Measurements from ENCODE around the gene AFF3. TPM values are rescaled to one million over a fixed set of nuclear protein-coding genes. Genes with fewer than 3 reads are reported as not detected.

Gene AFF3
- total RNA-seq, 5 donors from 2014 or later (not counting 1 experiment from before 2014, with no cell fraction given) = 9.9 to 23.5 (median 11.5) TPM

- Histone ChIP-seq H3K27ac (ENCODE audit: low read length) (no peak overlapping the region), H3K27me3 (replicated peaks in 1 of 2; ENCODE audit: control insufficient read depth in 2 of 2, extremely low read depth in 1 of 2, insufficient read depth in 2 of 2, low read length in 1 of 2) (peaks cover 0 to 2% of the 10 kb centered on the region in 2 experiments), H3K4me1 (ENCODE audit: control insufficient read depth in 1 of 2, extremely low read depth in 1 of 2, insufficient read depth in 2 of 2, low read length in 2 of 2) (peaks cover 28 to 49% of the 10 kb centered on the region in 2 experiments), H3K4me3 (ENCODE audit: control insufficient read depth in 1 of 2, extremely low read depth in 1 of 2, low read length in 1 of 2) (peak overlapping the region in 1 of 2 donors; percentile 19), H3K9me3 (no peaks in the 10 kb centered on the region), H3K36me3 (ENCODE audit: control insufficient read depth in 2 of 2, extremely low read depth in 1 of 2, insufficient read depth in 1 of 2, low read length in 1 of 2) (peaks cover 0 to 2% of the 10 kb centered on the region in 2 donors)
- DNase-seq = peak in 2 of 35 experiments; percentile 7 to 30
- Mint-ChIP-seq H3K4me1 (peaks cover 54 to 70% (median 67%) of the 10 kb centered on the region in 3 donors), H3K27ac (peak overlapping the region; percentile 12 to 65), H3K36me3 (peaks cover 2% of the 10 kb centered on the region), H3K27me3 (no peaks in the 10 kb centered on the region), H3K9me3 (peaks cover 0 to 10% (median 0%) of the 10 kb centered on the region in 3 donors), H3K4me3 (peak overlapping the region; percentile 2 to 91 (median 91))
- CTCF ChIA-PET = interaction anchor here in 1 of 2 donors (0.6 kb wide), 1 partner anchor 106 kb away, joined by 4 read pairs; no protein-coding TSS in a partner anchor
- POLR2A ChIA-PET = no interaction called here
- WGBS (ENCODE audit: insufficient coverage) = no CpG with 5 or more reads among the region's 3 CpGs
- peak in 2 of 4 experiments; percentile 13 to 56 for ATAC-seq (replicated peaks in 1 of 4)
These were observed 1.8 kb downstream of the AFF3 start for GRCh38 chr2:100140582-100140981.

GRCh38 chr2:100137866-100138570 is 4.4 kb downstream of the AFF3 start:
- Mint-ChIP-seq H3K27me3 (no peaks in the 10 kb centered on the region), H3K36me3 (peaks cover 2% of the 10 kb centered on the region), H3K4me1 (peaks cover 49 to 58% (median 51%) of the 10 kb centered on the region in 3 donors), H3K9me3 (no peaks in the 10 kb centered on the region), H3K4me3 (peak overlapping the region in 1 of 3 donors; percentile 41), H3K27ac (peak overlapping the region in 1 of 2 donors; percentile 7)
- ChIA-PET POLR2A (no interaction called here), CTCF (no interaction called here)
- WGBS (ENCODE audit: insufficient coverage) = no CpG with 5 or more reads among the region's 5 CpGs
- Histone ChIP-seq H3K4me1 (ENCODE audit: control insufficient read depth in 1 of 2, extremely low read depth in 1 of 2, insufficient read depth in 2 of 2, low read length in 2 of 2) (peaks cover 28 to 51% of the 10 kb centered on the region in 2 experiments), H3K27me3 (replicated peaks in 1 of 2; ENCODE audit: control insufficient read depth in 2 of 2, extremely low read depth in 1 of 2, insufficient read depth in 2 of 2, low read length in 1 of 2) (peaks cover 0 to 5% of the 10 kb centered on the region in 2 experiments), H3K27ac (ENCODE audit: low read length) (no peak overlapping the region), H3K4me3 (ENCODE audit: control insufficient read depth in 1 of 2, extremely low read depth in 1 of 2, low read length in 1 of 2) (no peak overlapping the region), H3K9me3 (no peaks in the 10 kb centered on the region), H3K36me3 (ENCODE audit: control insufficient read depth in 2 of 2, extremely low read depth in 1 of 2, insufficient read depth in 1 of 2, low read length in 1 of 2) (peaks cover 0 to 2% of the 10 kb centered on the region in 2 donors)
- ATAC-seq (replicated peaks in 1 of 4) (peak in 1 of 4 experiments; percentile 28), DNase-seq (peak in 1 of 35 experiments; percentile 5)

GRCh38 chr2:100137318-100137717 is 5.1 kb downstream of the AFF3 start:
- H3K27ac ChIP-seq (ENCODE audit: low read length) = no peak overlapping the region
- no peaks in the 10 kb centered on the region for H3K27me3 Mint-ChIP-seq
- H3K9me3 ChIP-seq = no peaks in the 10 kb centered on the region
- peaks cover 21 to 46% of the 10 kb centered on the region in 2 experiments for H3K4me1 ChIP-seq (ENCODE audit: control insufficient read depth in 1 of 2, extremely low read depth in 1 of 2, insufficient read depth in 2 of 2, low read length in 2 of 2)
- no peaks in the 10 kb centered on the region for H3K9me3 Mint-ChIP-seq
- H3K4me1 Mint-ChIP-seq = peaks cover 42 to 51% (median 45%) of the 10 kb centered on the region in 3 donors
- H3K36me3 ChIP-seq (ENCODE audit: control insufficient read depth in 2 of 2, extremely low read depth in 1 of 2, insufficient read depth in 1 of 2, low read length in 1 of 2) = peaks cover 0 to 2% of the 10 kb centered on the region in 2 donors
- no peak overlapping the region for H3K4me3 Mint-ChIP-seq
- POLR2A ChIA-PET = no interaction called here
- H3K4me3 ChIP-seq (ENCODE audit: control insufficient read depth in 1 of 2, extremely low read depth in 1 of 2, low read length in 1 of 2) = no peak overlapping the region
- no peak for DNase-seq
- ATAC-seq (replicated peaks in 1 of 4) = no peak
- peaks cover 2% of the 10 kb centered on the region for H3K36me3 Mint-ChIP-seq
- CTCF ChIA-PET = no interaction called here
- H3K27ac Mint-ChIP-seq = no peak overlapping the region
- peaks cover 0 to 5% of the 10 kb centered on the region in 2 experiments for H3K27me3 ChIP-seq (replicated peaks in 1 of 2; ENCODE audit: control insufficient read depth in 2 of 2, extremely low read depth in 1 of 2, insufficient read depth in 2 of 2, low read length in 1 of 2)
- no CpG with 5 or more reads among the region's 5 CpGs for WGBS (ENCODE audit: insufficient coverage)

- ChIA-PET CTCF (no interaction called here), POLR2A (no interaction called here)
- Mint-ChIP-seq H3K9me3 (no peaks in the 10 kb centered on the region), H3K4me1 (peaks cover 33 to 47% (median 38%) of the 10 kb centered on the region in 3 donors), H3K27me3 (no peaks in the 10 kb centered on the region), H3K4me3 (no peak overlapping the region), H3K27ac (no peak overlapping the region), H3K36me3 (peaks cover 2% of the 10 kb centered on the region)
- peaks cover 0 to 5% of the 10 kb centered on the region in 2 experiments for H3K27me3 ChIP-seq (replicated peaks in 1 of 2; ENCODE audit: control insufficient read depth in 2 of 2, extremely low read depth in 1 of 2, insufficient read depth in 2 of 2, low read length in 1 of 2)
- DNase-seq (no peak), ATAC-seq (replicated peaks in 1 of 4) (no peak)
- H3K4me3 ChIP-seq (ENCODE audit: control insufficient read depth in 1 of 2, extremely low read depth in 1 of 2, low read length in 1 of 2) = no peak overlapping the region
- peaks cover 16 to 40% of the 10 kb centered on the region in 2 experiments for H3K4me1 ChIP-seq (ENCODE audit: control insufficient read depth in 1 of 2, extremely low read depth in 1 of 2, insufficient read depth in 2 of 2, low read length in 2 of 2)
- WGBS (ENCODE audit: insufficient coverage) = no CpG with 5 or more reads among the region's 4 CpGs
- H3K9me3 ChIP-seq = no peaks in the 10 kb centered on the region
- H3K27ac ChIP-seq (ENCODE audit: low read length) = no peak overlapping the region
- peaks cover 0 to 2% of the 10 kb centered on the region in 2 donors for H3K36me3 ChIP-seq (ENCODE audit: control insufficient read depth in 2 of 2, extremely low read depth in 1 of 2, insufficient read depth in 1 of 2, low read length in 1 of 2)
These were observed 6.1 kb downstream of the AFF3 start for GRCh38 chr2:100136310-100136709.

GRCh38 chr2:100135415-100135814 is 7.0 kb downstream of the AFF3 start:
- CTCF ChIA-PET = no interaction called here
- H3K4me3 ChIP-seq (ENCODE audit: control insufficient read depth in 1 of 2, extremely low read depth in 1 of 2, low read length in 1 of 2) = no peak overlapping the region
- POLR2A ChIA-PET = no interaction called here
- no peak overlapping the region for H3K27ac Mint-ChIP-seq
- peaks cover 0 to 7% of the 10 kb centered on the region in 2 experiments for H3K27me3 ChIP-seq (replicated peaks in 1 of 2; ENCODE audit: control insufficient read depth in 2 of 2, extremely low read depth in 1 of 2, insufficient read depth in 2 of 2, low read length in 1 of 2)
- ATAC-seq (replicated peaks in 1 of 4) = no peak
- H3K4me1 Mint-ChIP-seq = peaks cover 25 to 38% (median 30%) of the 10 kb centered on the region in 3 donors
- H3K36me3 ChIP-seq (ENCODE audit: control insufficient read depth in 2 of 2, extremely low read depth in 1 of 2, insufficient read depth in 1 of 2, low read length in 1 of 2) = peaks cover 0 to 2% of the 10 kb centered on the region in 2 donors
- no peak overlapping the region for H3K27ac ChIP-seq (ENCODE audit: low read length)
- H3K27me3 Mint-ChIP-seq = no peaks in the 10 kb centered on the region
- H3K4me1 ChIP-seq (ENCODE audit: control insufficient read depth in 1 of 2, extremely low read depth in 1 of 2, insufficient read depth in 2 of 2, low read length in 2 of 2) = peaks cover 16 to 31% of the 10 kb centered on the region in 2 experiments
- no peak for DNase-seq
- no peaks in the 10 kb centered on the region for H3K9me3 ChIP-seq
- H3K4me3 Mint-ChIP-seq = no peak overlapping the region
- peaks cover under 1% of the 10 kb centered on the region for H3K36me3 Mint-ChIP-seq
- H3K9me3 Mint-ChIP-seq = no peaks in the 10 kb centered on the region
- WGBS (ENCODE audit: insufficient coverage) = 100% methylated on average over 2 of the region's 5 CpGs

GRCh38 chr2:100130595-100131391 is 11.6 kb downstream of the AFF3 start:
- no peak overlapping the region for H3K27ac ChIP-seq (ENCODE audit: low read length)
- ChIA-PET POLR2A (no interaction called here), CTCF (no interaction called here)
- no peaks in the 10 kb centered on the region for H3K9me3 ChIP-seq
- H3K27me3 ChIP-seq (replicated peaks in 1 of 2; ENCODE audit: control insufficient read depth in 2 of 2, extremely low read depth in 1 of 2, insufficient read depth in 2 of 2, low read length in 1 of 2) = peaks cover 0 to 7% of the 10 kb centered on the region in 2 experiments
- WGBS (ENCODE audit: insufficient coverage) = no CpG with 5 or more reads among the region's 5 CpGs
- ATAC-seq (replicated peaks in 1 of 4) = no peak
- no peak overlapping the region for H3K4me3 Mint-ChIP-seq
- peaks cover 11% of the 10 kb centered on the region for H3K36me3 Mint-ChIP-seq
- H3K9me3 Mint-ChIP-seq = no peaks in the 10 kb centered on the region
- H3K4me1 ChIP-seq (ENCODE audit: control insufficient read depth in 1 of 2, extremely low read depth in 1 of 2, insufficient read depth in 2 of 2, low read length in 2 of 2) = peaks cover 0 to 2% of the 10 kb centered on the region in 2 experiments
- no peak for DNase-seq
- H3K4me1 Mint-ChIP-seq = peaks cover 0 to 6% (median 3%) of the 10 kb centered on the region in 3 donors
- peaks cover 0 to 7% of the 10 kb centered on the region in 2 donors for H3K36me3 ChIP-seq (ENCODE audit: control insufficient read depth in 2 of 2, extremely low read depth in 1 of 2, insufficient read depth in 1 of 2, low read length in 1 of 2)
- H3K27me3 Mint-ChIP-seq = no peaks in the 10 kb centered on the region
- no peak overlapping the region for H3K4me3 ChIP-seq (ENCODE audit: control insufficient read depth in 1 of 2, extremely low read depth in 1 of 2, low read length in 1 of 2)
- H3K27ac Mint-ChIP-seq = no peak overlapping the region

All from T-cell (primary cell).